Measurements from ENCODE around the gene AGBL3.

AGBL3 gene

GRCh38 chr7:135151533-135151932 lies 165.2 kb downstream of the AGBL3 start:
- Histone ChIP-seq H3K4me3 (ENCODE audit: low read depth in 1 of 5, low read length in 5 of 5) (peak overlapping the region in 3 of 5 donors; percentile 14 to 86 (median 39)), H3K27ac (ENCODE audit: low read depth, low read length) (peak overlapping the region; percentile 96), H3K9me3 (ENCODE audit: control insufficient read depth in 5 of 5, low read length in 5 of 5) (peaks cover 2 to 15% (median 6%) of the 10 kb centered on the region in 5 donors), H3K9ac (ENCODE audit: low read length in 5 of 5) (peak overlapping the region in 1 of 5 donors; percentile 97), H3K27me3 (ENCODE audit: control insufficient read depth in 5 of 5, insufficient read depth in 4 of 5, low read length in 5 of 5) (no peaks in the 10 kb centered on the region), H3K4me1 (ENCODE audit: control insufficient read depth in 5 of 5, insufficient read depth in 5 of 5, low read length in 5 of 5) (peaks cover 0 to 58% (median 43%) of the 10 kb centered on the region in 5 donors), H3K36me3 (ENCODE audit: control insufficient read depth in 5 of 5, insufficient read depth in 5 of 5, low read length in 5 of 5) (peaks cover 0 to 11% (median 9%) of the 10 kb centered on the region in 5 donors)

GRCh38 chr7:135152442-135152841 lies 166.1 kb downstream of the AGBL3 start:
- Histone ChIP-seq H3K4me3 (ENCODE audit: low read depth in 1 of 5, low read length in 5 of 5) (no peak overlapping the region), H3K4me1 (ENCODE audit: control insufficient read depth in 5 of 5, insufficient read depth in 5 of 5, low read length in 5 of 5) (peaks cover 0 to 56% (median 37%) of the 10 kb centered on the region in 5 donors), H3K36me3 (ENCODE audit: control insufficient read depth in 5 of 5, insufficient read depth in 5 of 5, low read length in 5 of 5) (peaks cover 0 to 14% (median 11%) of the 10 kb centered on the region in 5 donors), H3K9me3 (ENCODE audit: control insufficient read depth in 5 of 5, low read length in 5 of 5) (peaks cover 2 to 15% (median 6%) of the 10 kb centered on the region in 5 donors), H3K9ac (ENCODE audit: low read length in 5 of 5) (no peak overlapping the region), H3K27ac (ENCODE audit: low read depth, low read length) (peak overlapping the region; percentile 96), H3K27me3 (ENCODE audit: control insufficient read depth in 5 of 5, insufficient read depth in 4 of 5, low read length in 5 of 5) (no peaks in the 10 kb centered on the region)

- no peak overlapping the region for H3K9ac ChIP-seq (ENCODE audit: low read length in 5 of 5)
- H3K9me3 ChIP-seq (ENCODE audit: control insufficient read depth in 5 of 5, low read length in 5 of 5): peaks cover 2 to 15% (median 6%) of the 10 kb centered on the region in 5 donors
- no peaks in the 10 kb centered on the region for H3K27me3 ChIP-seq (ENCODE audit: control insufficient read depth in 5 of 5, insufficient read depth in 4 of 5, low read length in 5 of 5)
- H3K27ac ChIP-seq (ENCODE audit: low read depth, low read length): no peak overlapping the region
- H3K4me3 ChIP-seq (ENCODE audit: low read depth in 1 of 5, low read length in 5 of 5): no peak overlapping the region
- peaks cover 0 to 15% (median 11%) of the 10 kb centered on the region in 5 donors for H3K36me3 ChIP-seq (ENCODE audit: control insufficient read depth in 5 of 5, insufficient read depth in 5 of 5, low read length in 5 of 5)
- peaks cover 9 to 61% (median 50%) of the 10 kb centered on the region in 5 donors for H3K4me1 ChIP-seq (ENCODE audit: control insufficient read depth in 5 of 5, insufficient read depth in 5 of 5, low read length in 5 of 5)
Measured at GRCh38 chr7:135154734-135155133, 168.4 kb downstream of the AGBL3 start.

GRCh38 chr7:135156290-135156689 lies 170.0 kb downstream of the AGBL3 start:
- Histone ChIP-seq H3K4me1 (ENCODE audit: control insufficient read depth in 5 of 5, insufficient read depth in 5 of 5, low read length in 5 of 5) (peaks cover 11 to 62% (median 51%) of the 10 kb centered on the region in 5 donors), H3K9me3 (ENCODE audit: control insufficient read depth in 5 of 5, low read length in 5 of 5) (peaks cover 2 to 15% (median 6%) of the 10 kb centered on the region in 5 donors), H3K27ac (ENCODE audit: low read depth, low read length) (no peak overlapping the region), H3K36me3 (ENCODE audit: control insufficient read depth in 5 of 5, insufficient read depth in 5 of 5, low read length in 5 of 5) (peaks cover 0 to 14% (median 11%) of the 10 kb centered on the region in 5 donors), H3K4me3 (ENCODE audit: low read depth in 1 of 5, low read length in 5 of 5) (no peak overlapping the region), H3K9ac (ENCODE audit: low read length in 5 of 5) (no peak overlapping the region), H3K27me3 (ENCODE audit: control insufficient read depth in 5 of 5, insufficient read depth in 4 of 5, low read length in 5 of 5) (no peaks in the 10 kb centered on the region)

- peak overlapping the region in 3 of 5 donors; percentile 7 to 29 (median 19) for H3K4me3 ChIP-seq (ENCODE audit: low read depth in 1 of 5, low read length in 5 of 5)
- peak overlapping the region; percentile 87 for H3K27ac ChIP-seq (ENCODE audit: low read depth, low read length)
- H3K9ac ChIP-seq (ENCODE audit: low read length in 5 of 5): peak overlapping the region in 1 of 5 donors; percentile 36
- H3K36me3 ChIP-seq (ENCODE audit: control insufficient read depth in 5 of 5, insufficient read depth in 5 of 5, low read length in 5 of 5): peaks cover 0 to 4% (median 2%) of the 10 kb centered on the region in 5 donors
- H3K27me3 ChIP-seq (ENCODE audit: control insufficient read depth in 5 of 5, insufficient read depth in 4 of 5, low read length in 5 of 5): no peaks in the 10 kb centered on the region
- peaks cover 11 to 61% (median 51%) of the 10 kb centered on the region in 5 donors for H3K4me1 ChIP-seq (ENCODE audit: control insufficient read depth in 5 of 5, insufficient read depth in 5 of 5, low read length in 5 of 5)
- peaks cover 2 to 15% (median 6%) of the 10 kb centered on the region in 5 donors for H3K9me3 ChIP-seq (ENCODE audit: control insufficient read depth in 5 of 5, low read length in 5 of 5)
Measured at GRCh38 chr7:135158141-135158655, 171.9 kb downstream of the AGBL3 start.

GRCh38 chr7:135158874-135159273 lies 172.6 kb downstream of the AGBL3 start:
- no peaks in the 10 kb centered on the region for H3K27me3 ChIP-seq (ENCODE audit: control insufficient read depth in 5 of 5, insufficient read depth in 4 of 5, low read length in 5 of 5)
- H3K9me3 ChIP-seq (ENCODE audit: control insufficient read depth in 5 of 5, low read length in 5 of 5): peaks cover 2 to 12% (median 6%) of the 10 kb centered on the region in 5 donors
- H3K4me3 ChIP-seq (ENCODE audit: low read depth in 1 of 5, low read length in 5 of 5): peak overlapping the region in 1 of 5 donors; percentile 19
- peaks cover 11 to 62% (median 55%) of the 10 kb centered on the region in 5 donors for H3K4me1 ChIP-seq (ENCODE audit: control insufficient read depth in 5 of 5, insufficient read depth in 5 of 5, low read length in 5 of 5)
- peak overlapping the region; percentile 87 for H3K27ac ChIP-seq (ENCODE audit: low read depth, low read length)
- H3K9ac ChIP-seq (ENCODE audit: low read length in 5 of 5): peak overlapping the region in 2 of 5 donors; percentile 29 to 53
- peaks cover 0 to 6% (median 2%) of the 10 kb centered on the region in 5 donors for H3K36me3 ChIP-seq (ENCODE audit: control insufficient read depth in 5 of 5, insufficient read depth in 5 of 5, low read length in 5 of 5)

GRCh38 chr7:135159359-135160085 lies 173.2 kb downstream of the AGBL3 start:
- Histone ChIP-seq H3K9me3 (ENCODE audit: control insufficient read depth in 5 of 5, low read length in 5 of 5) (peaks cover 2 to 12% (median 6%) of the 10 kb centered on the region in 5 donors), H3K4me3 (ENCODE audit: low read depth in 1 of 5, low read length in 5 of 5) (no peak overlapping the region), H3K4me1 (ENCODE audit: control insufficient read depth in 5 of 5, insufficient read depth in 5 of 5, low read length in 5 of 5) (peaks cover 17 to 69% (median 61%) of the 10 kb centered on the region in 5 donors), H3K27ac (ENCODE audit: low read depth, low read length) (peak overlapping the region; percentile 87), H3K9ac (ENCODE audit: low read length in 5 of 5) (peak overlapping the region in 3 of 5 donors; percentile 29 to 53 (median 45)), H3K27me3 (ENCODE audit: control insufficient read depth in 5 of 5, insufficient read depth in 4 of 5, low read length in 5 of 5) (no peaks in the 10 kb centered on the region), H3K36me3 (ENCODE audit: control insufficient read depth in 5 of 5, insufficient read depth in 5 of 5, low read length in 5 of 5) (peaks cover 0 to 8% (median 5%) of the 10 kb centered on the region in 5 donors)

GRCh38 chr7:135160098-135160857 lies 174.0 kb downstream of the AGBL3 start:
- Histone ChIP-seq H3K9ac (ENCODE audit: low read length in 5 of 5) (peak overlapping the region in 3 of 5 donors; percentile 3 to 45 (median 17)), H3K4me1 (ENCODE audit: control insufficient read depth in 5 of 5, insufficient read depth in 5 of 5, low read length in 5 of 5) (peaks cover 17 to 72% (median 69%) of the 10 kb centered on the region in 5 donors), H3K9me3 (ENCODE audit: control insufficient read depth in 5 of 5, low read length in 5 of 5) (peaks cover 2 to 12% (median 6%) of the 10 kb centered on the region in 5 donors), H3K27me3 (ENCODE audit: control insufficient read depth in 5 of 5, insufficient read depth in 4 of 5, low read length in 5 of 5) (no peaks in the 10 kb centered on the region), H3K4me3 (ENCODE audit: low read depth in 1 of 5, low read length in 5 of 5) (peak overlapping the region in 3 of 5 donors; percentile 19 to 44 (median 23)), H3K36me3 (ENCODE audit: control insufficient read depth in 5 of 5, insufficient read depth in 5 of 5, low read length in 5 of 5) (peaks cover 0 to 16% (median 7%) of the 10 kb centered on the region in 5 donors), H3K27ac (ENCODE audit: low read depth, low read length) (peak overlapping the region; percentile 87)

GRCh38 chr7:135160858-135161653 lies 174.7 kb downstream of the AGBL3 start:
- H3K9me3 ChIP-seq (ENCODE audit: control insufficient read depth in 5 of 5, low read length in 5 of 5): peaks cover 0 to 5% (median 2%) of the 10 kb centered on the region in 5 donors
- peaks cover 19 to 80% (median 77%) of the 10 kb centered on the region in 5 donors for H3K4me1 ChIP-seq (ENCODE audit: control insufficient read depth in 5 of 5, insufficient read depth in 5 of 5, low read length in 5 of 5)
- peak overlapping the region; percentile 87 for H3K27ac ChIP-seq (ENCODE audit: low read depth, low read length)
- peaks cover 0 to 23% (median 14%) of the 10 kb centered on the region in 5 donors for H3K36me3 ChIP-seq (ENCODE audit: control insufficient read depth in 5 of 5, insufficient read depth in 5 of 5, low read length in 5 of 5)
- peak overlapping the region in 2 of 5 donors; percentile 17 to 45 for H3K9ac ChIP-seq (ENCODE audit: low read length in 5 of 5)
- H3K27me3 ChIP-seq (ENCODE audit: control insufficient read depth in 5 of 5, insufficient read depth in 4 of 5, low read length in 5 of 5): no peaks in the 10 kb centered on the region
- peak overlapping the region in 2 of 5 donors; percentile 23 for H3K4me3 ChIP-seq (ENCODE audit: low read depth in 1 of 5, low read length in 5 of 5)

Measured in subcutaneous abdominal adipose tissue (tissue), 5 donors.